Neural crest cell (in vitro differentiated cells): ENCODE measurements around the gene SLC1A1. TPM values are rescaled to one million over a fixed set of nuclear protein-coding genes. Genes with fewer than 3 reads are reported as not detected.

Experiments used
- DNase-seq: peaks from one replicate; pipeline ENCODE4 v3.0.0; 2021; ENCODE audit warnings: low read depth, mixed read lengths, low spot score
- H3K27ac Mint-ChIP-seq: one replicate; pipeline ENCODE4 v1.8.0; 2021; ENCODE audit warnings: mild to moderate bottlenecking, mixed read lengths; ENCODE audit not compliant: unreplicated experiment
- H3K27me3 Mint-ChIP-seq: 2 replicates; pipeline ENCODE4 v1.8.0; 2021; ENCODE audit warnings: low read depth, mild to moderate bottlenecking, mixed read lengths
- H3K36me3 Mint-ChIP-seq: 2 replicates; pipeline ENCODE4 v1.8.0; 2021; ENCODE audit warnings: low read depth, mild to moderate bottlenecking, mixed read lengths
- H3K4me1 Mint-ChIP-seq: 2 replicates; pipeline ENCODE4 v1.8.0; 2021; ENCODE audit warnings: mixed read lengths
- H3K4me3 Mint-ChIP-seq: one replicate; pipeline ENCODE4 v1.8.0; 2021; ENCODE audit warnings: mild to moderate bottlenecking, mixed read lengths
- H3K9me3 Mint-ChIP-seq: 2 replicates; pipeline ENCODE4 v1.8.0; 2021; ENCODE audit warnings: mixed read lengths
- CTCF ChIP-seq: fragments of 200-600 bp; sonication (generic); conservative IDR thresholded peaks from 2 replicates; pipeline ENCODE4 v1.5.0; 2021; ENCODE audit warnings: antibody characterized with exemption, mild to moderate bottlenecking
- total RNA-seq: library from RNA; stranded (reverse); gene quantifications from 2 replicates; pipeline ENCODE4 v1.2.1, GENCODE V29; 2021

SLC1A1 gene
- total RNA-seq, 1 donor from 2014 or later = 0.96 TPM

GRCh38 chr9:4464911-4465513 is 25.3 kb upstream of the SLC1A1 start:
- H3K4me3 Mint-ChIP-seq = no peak overlapping the region
- no peak for TF ChIP-seq CTCF
- no peaks in the 10 kb centered on the region for H3K4me1 Mint-ChIP-seq
- H3K36me3 Mint-ChIP-seq = peaks cover 6% of the 10 kb centered on the region
- DNase-seq = no peak
- H3K9me3 Mint-ChIP-seq = peaks cover 10% of the 10 kb centered on the region
- no peak overlapping the region for H3K27ac Mint-ChIP-seq
- peaks cover 11% of the 10 kb centered on the region for H3K27me3 Mint-ChIP-seq

GRCh38 chr9:4465910-4466309 is 24.4 kb upstream of the SLC1A1 start:
- H3K4me1 Mint-ChIP-seq = no peaks in the 10 kb centered on the region
- H3K4me3 Mint-ChIP-seq = no peak overlapping the region
- no peak overlapping the region for H3K27ac Mint-ChIP-seq
- no peak for DNase-seq
- H3K9me3 Mint-ChIP-seq = peaks cover 10% of the 10 kb centered on the region
- peaks cover 11% of the 10 kb centered on the region for H3K27me3 Mint-ChIP-seq
- peaks cover 6% of the 10 kb centered on the region for H3K36me3 Mint-ChIP-seq
- TF ChIP-seq CTCF = no peak

GRCh38 chr9:4475301-4475700 is 15.0 kb upstream of the SLC1A1 start:
- DNase-seq = no peak
- Mint-ChIP-seq H3K27me3 (peaks cover 5% of the 10 kb centered on the region), H3K36me3 (no peaks in the 10 kb centered on the region), H3K4me3 (no peak overlapping the region), H3K9me3 (no peaks in the 10 kb centered on the region), H3K27ac (no peak overlapping the region), H3K4me1 (no peaks in the 10 kb centered on the region)
- TF ChIP-seq CTCF = no peak

- no peak for TF ChIP-seq CTCF
- Mint-ChIP-seq H3K27me3 (peaks cover 40% of the 10 kb centered on the region), H3K4me3 (no peak overlapping the region), H3K27ac (no peak overlapping the region), H3K9me3 (no peaks in the 10 kb centered on the region), H3K4me1 (peaks cover 13% of the 10 kb centered on the region), H3K36me3 (no peaks in the 10 kb centered on the region)
- no peak for DNase-seq
These were observed 4.1 kb upstream of the SLC1A1 start for GRCh38 chr9:4486176-4486575.

GRCh38 chr9:4489562-4489918 is 728 bp upstream of the SLC1A1 start:
- no peak for DNase-seq
- H3K4me3 Mint-ChIP-seq = peak overlapping the region; percentile 90

More at GRCh38 chr9:4489562-4489918, 728 bp upstream of the SLC1A1 start:
- Mint-ChIP-seq H3K27ac (no peak overlapping the region), H3K4me1 (peaks cover 19% of the 10 kb centered on the region), H3K9me3 (no peaks in the 10 kb centered on the region), H3K27me3 (peaks cover 68% of the 10 kb centered on the region), H3K36me3 (no peaks in the 10 kb centered on the region)
- TF ChIP-seq CTCF = no peak
